ENCODE measurements around the gene STIM1.

The STIM1 gene

DNA sequence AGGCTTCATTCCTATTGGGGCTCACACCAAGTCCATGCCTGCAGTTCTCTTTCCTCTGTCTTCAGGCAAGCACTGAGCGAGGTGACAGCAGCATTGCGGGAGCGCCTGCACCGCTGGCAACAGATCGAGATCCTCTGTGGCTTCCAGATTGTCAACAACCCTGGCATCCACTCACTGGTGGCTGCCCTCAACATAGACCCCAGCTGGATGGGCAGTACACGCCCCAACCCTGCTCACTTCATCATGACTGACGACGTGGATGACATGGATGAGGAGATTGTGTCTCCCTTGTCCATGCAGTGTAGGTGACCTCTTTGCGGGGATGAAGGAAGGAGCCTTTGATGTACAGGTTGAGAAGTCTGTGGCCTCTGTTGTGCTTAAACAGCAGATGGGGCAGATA, 227.7 kb downstream of the STIM1 start:
- DNase-seq (ENCODE audit: extremely low read depth, low read depth): no peak
- no peak for TF ChIP-seq CTCF (IDR thresholded peaks at IDR 0.05; ENCODE audit: low read depth, low read length)

DNA sequence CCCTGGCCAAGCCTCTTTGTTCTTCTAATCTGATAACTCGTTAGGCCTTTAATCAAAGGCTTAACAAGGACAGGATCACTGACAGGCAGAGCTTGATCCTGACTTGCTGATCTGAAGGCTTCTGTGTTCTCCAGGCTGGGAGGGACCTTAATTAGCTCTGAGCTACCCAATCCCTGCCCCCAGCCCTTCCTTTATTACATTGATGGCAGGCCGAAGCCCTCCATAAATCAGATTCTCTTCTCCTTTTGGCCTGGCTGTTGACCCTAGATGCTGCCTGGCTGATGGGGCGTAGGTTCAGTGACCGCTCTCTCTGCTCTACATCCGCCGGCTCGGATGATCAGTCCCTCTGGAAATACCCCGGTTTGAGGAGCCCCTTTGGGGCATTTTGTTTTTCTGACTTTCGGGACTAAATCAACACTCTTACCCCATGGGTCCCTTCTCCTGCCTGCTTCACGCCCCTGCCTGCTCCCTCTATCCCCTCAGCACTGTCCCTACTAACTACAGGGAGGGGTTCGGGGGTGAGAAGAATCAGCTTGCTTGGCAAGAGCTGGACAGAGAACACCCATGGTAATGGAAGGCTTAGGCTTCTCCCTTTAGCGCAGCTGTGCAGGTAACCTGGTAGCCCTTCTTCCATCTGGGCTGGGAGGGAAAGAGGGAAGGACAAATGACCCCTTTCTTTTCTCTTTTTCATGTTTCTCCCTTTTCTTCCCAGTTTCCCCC, 229.1 kb downstream of the STIM1 start:
- no peak for DNase-seq (ENCODE audit: extremely low read depth, low read depth)
- TF ChIP-seq CTCF (IDR thresholded peaks at IDR 0.05; ENCODE audit: low read depth, low read length): no peak

GRCh38 chr11:4085575-4085974, 230.1 kb downstream of the STIM1 start:
- no peak for TF ChIP-seq CTCF (IDR thresholded peaks at IDR 0.05; ENCODE audit: low read depth, low read length)
- DNase-seq (ENCODE audit: extremely low read depth, low read depth): no peak

DNA sequence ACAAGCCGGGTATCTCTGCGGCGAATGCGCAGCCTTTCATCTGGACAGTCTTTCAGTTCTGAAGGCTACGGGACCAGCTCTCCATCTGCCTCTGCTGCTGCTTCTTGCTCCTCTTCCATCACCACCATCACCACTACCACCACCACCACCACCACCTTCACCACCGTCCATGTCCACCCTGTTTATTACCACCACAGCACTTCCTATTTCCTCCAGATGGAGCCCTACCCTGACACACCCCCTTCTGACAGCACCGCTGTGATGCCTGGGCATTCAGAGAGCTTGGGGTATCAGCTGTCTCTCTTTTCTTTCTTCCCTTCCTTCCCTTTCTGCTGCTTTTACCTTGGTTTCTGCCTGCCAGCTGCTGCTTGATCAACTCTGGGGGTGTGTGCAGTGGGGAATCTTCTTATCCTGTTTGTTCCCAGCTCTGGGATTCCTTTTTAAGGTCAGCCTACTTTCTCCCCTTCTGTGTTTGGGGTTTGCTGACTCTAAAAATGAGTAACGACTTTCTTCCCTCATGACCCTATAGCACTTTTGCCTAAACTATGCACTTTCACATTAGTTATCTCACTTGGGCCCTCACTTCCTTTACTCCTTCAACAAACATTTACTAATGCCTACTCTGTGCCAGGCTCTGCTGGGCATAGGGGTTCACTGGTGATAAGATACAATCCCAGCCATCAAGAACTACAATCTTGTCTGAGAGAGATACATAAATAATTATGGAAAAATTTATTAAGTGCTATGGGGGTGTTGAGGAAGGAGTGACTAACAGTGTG, 231.3 kb downstream of the STIM1 start:
- TF ChIP-seq CTCF (IDR thresholded peaks at IDR 0.05; ENCODE audit: low read depth, low read length): no peak
- no peak for DNase-seq (ENCODE audit: extremely low read depth, low read depth)

DNA sequence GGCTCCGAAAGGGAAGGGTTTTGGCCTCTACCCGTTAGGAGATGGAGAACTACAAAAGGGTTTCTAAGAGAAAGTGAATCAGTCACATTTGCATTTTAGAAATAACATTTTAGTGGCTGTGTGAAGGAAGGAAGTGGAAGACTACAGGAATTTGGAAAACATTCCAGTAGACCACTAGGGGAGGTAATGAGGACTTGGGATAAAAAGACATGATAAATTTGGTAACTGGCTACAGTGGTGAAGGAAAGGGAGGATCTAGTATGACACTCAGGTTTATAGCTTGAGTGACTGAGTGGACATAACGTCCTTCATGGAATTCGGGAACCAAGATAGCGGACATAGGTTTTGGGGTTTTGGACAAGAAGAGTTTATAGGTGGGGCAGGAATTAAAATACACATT, 232.1 kb downstream of the STIM1 start:
- DNase-seq (ENCODE audit: extremely low read depth, low read depth): no peak
- TF ChIP-seq CTCF (IDR thresholded peaks at IDR 0.05; ENCODE audit: low read depth, low read length): no peak; the same call in 1 of the 2 replicates

DNA sequence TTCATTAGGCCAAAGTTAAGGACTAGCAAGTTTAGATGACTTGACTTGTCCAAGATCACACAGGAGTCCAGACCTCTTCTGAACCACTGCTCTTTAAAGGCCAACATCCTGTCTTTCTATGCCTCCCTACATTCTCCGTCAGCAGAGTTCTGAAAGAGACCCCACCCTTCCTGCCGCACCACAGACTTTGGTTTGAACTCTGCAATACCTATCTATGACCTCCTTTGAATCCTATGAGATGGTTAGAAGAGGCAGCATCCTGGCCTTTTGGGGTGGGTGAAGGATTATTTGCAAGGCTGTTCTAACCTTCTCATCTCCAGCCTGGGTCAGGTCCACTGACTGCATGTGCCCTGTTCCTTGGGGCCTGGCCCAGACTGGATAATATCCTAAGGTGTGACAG, 234.8 kb downstream of the STIM1 start:
- no peak for DNase-seq (ENCODE audit: extremely low read depth, low read depth)
- no peak for TF ChIP-seq CTCF (IDR thresholded peaks at IDR 0.05; ENCODE audit: low read depth, low read length)

- DNase-seq (ENCODE audit: extremely low read depth, low read depth): no peak
- no peak for TF ChIP-seq CTCF (IDR thresholded peaks at IDR 0.05; ENCODE audit: low read depth, low read length)
Observed at GRCh38 chr11:4092026-4092425, 236.6 kb downstream of the STIM1 start.

Measured in AG09319 (cell line).